ENCODE measurements around the gene CACNB2.

DNA sequence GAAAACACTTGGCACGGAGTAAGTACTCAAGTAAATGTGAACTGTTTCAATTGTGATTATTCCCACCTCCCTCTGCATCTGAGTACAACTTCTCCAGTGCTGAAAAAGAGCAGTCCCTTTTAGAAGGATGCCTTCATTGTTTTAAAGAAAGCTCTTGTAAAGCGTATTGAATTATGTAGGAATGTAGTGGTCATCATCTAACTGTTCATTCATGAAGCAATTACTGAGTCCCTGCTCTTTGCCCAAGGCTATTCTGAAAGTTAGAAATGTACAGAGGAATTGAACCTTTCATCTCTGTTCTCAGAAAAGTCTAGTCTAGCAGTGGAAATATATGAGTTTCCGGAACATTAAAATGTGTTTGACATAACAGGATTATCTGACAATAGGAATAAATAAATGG, 127.8 kb downstream of the CACNB2 start:
- TF ChIP-seq POLR2A (IDR thresholded peaks at IDR 0.05; ENCODE audit: extremely low read depth, insufficient read length), result no peak
- TF ChIP-seq, protein P1, sequence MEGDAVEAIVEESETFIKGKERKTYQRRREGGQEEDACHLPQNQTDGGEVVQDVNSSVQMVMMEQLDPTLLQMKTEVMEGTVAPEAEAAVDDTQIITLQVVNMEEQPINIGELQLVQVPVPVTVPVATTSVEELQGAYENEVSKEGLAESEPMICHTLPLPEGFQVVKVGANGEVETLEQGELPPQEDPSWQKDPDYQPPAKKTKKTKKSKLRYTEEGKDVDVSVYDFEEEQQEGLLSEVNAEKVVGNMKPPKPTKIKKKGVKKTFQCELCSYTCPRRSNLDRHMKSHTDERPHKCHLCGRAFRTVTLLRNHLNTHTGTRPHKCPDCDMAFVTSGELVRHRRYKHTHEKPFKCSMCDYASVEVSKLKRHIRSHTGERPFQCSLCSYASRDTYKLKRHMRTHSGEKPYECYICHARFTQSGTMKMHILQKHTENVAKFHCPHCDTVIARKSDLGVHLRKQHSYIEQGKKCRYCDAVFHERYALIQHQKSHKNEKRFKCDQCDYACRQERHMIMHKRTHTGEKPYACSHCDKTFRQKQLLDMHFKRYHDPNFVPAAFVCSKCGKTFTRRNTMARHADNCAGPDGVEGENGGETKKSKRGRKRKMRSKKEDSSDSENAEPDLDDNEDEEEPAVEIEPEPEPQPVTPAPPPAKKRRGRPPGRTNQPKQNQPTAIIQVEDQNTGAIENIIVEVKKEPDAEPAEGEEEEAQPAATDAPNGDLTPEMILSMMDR (IDR thresholded peaks at IDR 0.05; ENCODE audit: low read depth, low read length), result no peak
- TF ChIP-seq, protein P2, sequence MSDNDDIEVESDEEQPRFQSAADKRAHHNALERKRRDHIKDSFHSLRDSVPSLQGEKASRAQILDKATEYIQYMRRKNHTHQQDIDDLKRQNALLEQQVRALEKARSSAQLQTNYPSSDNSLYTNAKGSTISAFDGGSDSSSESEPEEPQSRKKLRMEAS (IDR thresholded peaks at IDR 0.05; ENCODE audit: low read depth, low read length), result no peak
- TF ChIP-seq MYC (IDR thresholded peaks at IDR 0.05; ENCODE audit: low read depth, low read length), result no peak

Measured in NB4 (cell line).